HL-60 (cell line): ENCODE data around the gene APIP.

Experiments used
- CTCF ChIP-seq: IDR thresholded peaks from one replicate; pipeline ENCODE4 v1.5.1; 2011; ENCODE audit warnings: low read length, control low read depth, inconsistent platforms; ENCODE audit not compliant: insufficient read depth
- POLR2AphosphoS5 ChIP-seq: IDR thresholded peaks from 2 replicates; pipeline ENCODE4 v1.6.1; 2012; ENCODE audit warnings: low read depth

GRCh38 chr11:34948696-34949095 lies 32.5 kb upstream of the APIP start:
- TF ChIP-seq CTCF = no peak
- TF ChIP-seq POLR2AphosphoS5 = no peak
